Vagina (tissue), 2 donors: Measurements from ENCODE around the gene TEX51. TPM values are rescaled to one million over a fixed set of nuclear protein-coding genes. Genes with fewer than 3 reads are reported as not detected.

Experiments used
- DNase-seq, 2 donors: peaks; one replicate each; pipeline ENCODE4 v3.0.0-alpha.2; 2017; ENCODE audit errors: extremely low spot score in 2 of 2
- H3K27ac ChIP-seq: fragments of 200-600 bp; sonication (generic); one replicate; pipeline ENCODE4 v1.5.1; 2019
- H3K27me3 ChIP-seq: fragments of 200-600 bp; sonication (generic); one replicate; pipeline ENCODE4 v1.5.1; 2019
- H3K36me3 ChIP-seq, 2 donors: fragments of 200-600 bp; sonication (generic); one replicate each; pipeline ENCODE4 v1.5.1; 2017 to 2019
- H3K4me1 ChIP-seq: fragments of 200-600 bp; sonication (generic); one replicate; pipeline ENCODE4 v1.5.1; 2019
- H3K4me3 ChIP-seq, 2 donors: fragments of 200-600 bp; sonication (generic); 1 replicate in 1 of 2; 2 replicates in 1 of 2; pipeline ENCODE4 v1.5.1; 2016 to 2019
- H3K9me3 ChIP-seq: fragments of 200-600 bp; sonication (generic); one replicate; pipeline ENCODE4 v1.5.1; 2019
- CTCF ChIP-seq, 3 experiments: fragments of 450-650 bp in 2 of 3; fragments of 200-600 bp in 1 of 3; sonication (generic) in 1 of 3; IDR thresholded peaks; one replicate each; pipeline ENCODE4 v1.5.1; 2017 to 2019; ENCODE audit warnings: antibody characterized with exemption in 3 of 3, mild to moderate bottlenecking in 2 of 3, moderate library complexity in 2 of 3
- POLR2A ChIP-seq, 2 donors: fragments of 450-650 bp; IDR thresholded peaks; one replicate each; pipeline ENCODE4 v1.6.1; 2017; ENCODE audit warnings: antibody characterized with exemption in 2 of 2, mild to moderate bottlenecking in 2 of 2, moderate library complexity in 2 of 2
- POLR2AphosphoS5 ChIP-seq, 2 donors: sonication (generic); formaldehyde crosslinking; IDR thresholded peaks; one replicate each; pipeline ENCODE4 v1.9.0; 2017; ENCODE audit warnings: antibody characterized with exemption in 2 of 2, mild to moderate bottlenecking in 2 of 2, low read depth in 1 of 2; ENCODE audit not compliant: insufficient read depth in 1 of 2
- intact Hi-C: fragments of 100-400 bp; cut with DNase I; formaldehyde crosslinking; loops from one replicate; pipeline ENCODE4 v1.15.1; 2023
- total RNA-seq: library from RNA; depleted of rRNA; stranded (reverse); fragments of >200 nt; gene quantifications from one replicate; pipeline ENCODE4 v1.2.3, GENCODE V29; 2016

The TEX51 gene
- total RNA-seq, 1 donor from 2014 or later: not detected

GRCh38 chr2:126896471-126896870 is 2.2 kb upstream of the TEX51 start:
- H3K4me3 ChIP-seq: no peak overlapping the region
- H3K4me1 ChIP-seq: no peaks in the 10 kb centered on the region
- H3K27me3 ChIP-seq: no peaks in the 10 kb centered on the region
- H3K27ac ChIP-seq: no peak overlapping the region
- H3K9me3 ChIP-seq: no peaks in the 10 kb centered on the region
- DNase-seq: peak; percentile 47 to 52
- TF ChIP-seq CTCF (IDR thresholded peaks at IDR 0.05) (no peak), POLR2A (IDR thresholded peaks at IDR 0.05) (no peak), POLR2AphosphoS5 (IDR thresholded peaks at IDR 0.05; ENCODE audit: insufficient read depth in 1 of 2, low read depth in 1 of 2) (no peak)
- H3K36me3 ChIP-seq: no peaks in the 10 kb centered on the region
- intact Hi-C loops: no loop called here

GRCh38 chr2:126899616-126900185 is 1.0 kb downstream of the TEX51 start:
- Histone ChIP-seq H3K4me3 (no peak overlapping the region), H3K36me3 (no peaks in the 10 kb centered on the region), H3K27me3 (no peaks in the 10 kb centered on the region), H3K9me3 (no peaks in the 10 kb centered on the region), H3K4me1 (no peaks in the 10 kb centered on the region), H3K27ac (no peak overlapping the region)
- peak in 1 of 2 donors; percentile 67 for DNase-seq
- TF ChIP-seq CTCF (IDR thresholded peaks at IDR 0.05) (no peak), POLR2A (IDR thresholded peaks at IDR 0.05) (no peak), POLR2AphosphoS5 (IDR thresholded peaks at IDR 0.05; ENCODE audit: insufficient read depth in 1 of 2, low read depth in 1 of 2) (no peak)
- intact Hi-C loops: no loop called here

GRCh38 chr2:126900646-126901319 is 2.1 kb downstream of the TEX51 start:
- Histone ChIP-seq H3K27ac (no peak overlapping the region), H3K27me3 (no peaks in the 10 kb centered on the region), H3K36me3 (no peaks in the 10 kb centered on the region), H3K9me3 (no peaks in the 10 kb centered on the region), H3K4me1 (no peaks in the 10 kb centered on the region), H3K4me3 (no peak overlapping the region)
- intact Hi-C loops: no loop called here
- TF ChIP-seq POLR2A (IDR thresholded peaks at IDR 0.05) (no peak), POLR2AphosphoS5 (IDR thresholded peaks at IDR 0.05; ENCODE audit: insufficient read depth in 1 of 2, low read depth in 1 of 2) (no peak), CTCF (IDR thresholded peaks at IDR 0.05) (no peak)
- DNase-seq: peak; percentile 72 to 75

- Histone ChIP-seq H3K4me3 (no peak overlapping the region), H3K27ac (no peak overlapping the region), H3K27me3 (no peaks in the 10 kb centered on the region), H3K9me3 (no peaks in the 10 kb centered on the region), H3K36me3 (no peaks in the 10 kb centered on the region), H3K4me1 (no peaks in the 10 kb centered on the region)
- intact Hi-C loops: no loop called here
- TF ChIP-seq POLR2AphosphoS5 (IDR thresholded peaks at IDR 0.05; ENCODE audit: insufficient read depth in 1 of 2, low read depth in 1 of 2) (no peak), POLR2A (IDR thresholded peaks at IDR 0.05) (no peak), CTCF (IDR thresholded peaks at IDR 0.05) (no peak)
- DNase-seq: peak in 1 of 2 donors; percentile 77
Observed at GRCh38 chr2:126901459-126901858, 2.8 kb downstream of the TEX51 start.
